Heart left ventricle (tissue), 13 donors: ENCODE results near the gene FNDC11.

Experiments
- CTCF ChIP-seq, 12 donors: fragments of 200-600 bp; sonication (generic) in 4 of 12; IDR thresholded peaks; one replicate each; pipeline versions ENCODE4 v1.5.0 to v1.8.0; 2018 to 2022; ENCODE audit warnings: antibody characterized with exemption in 12 of 12, mild to moderate bottlenecking in 5 of 12
- POLR2A ChIP-seq, 2 donors: fragments of 450-650 bp; IDR thresholded peaks; one replicate each; pipeline ENCODE4 v1.6.1; 2017; ENCODE audit warnings: antibody characterized with exemption in 2 of 2, mild to moderate bottlenecking in 2 of 2, moderate library complexity in 2 of 2
- donor health status: ischemic (EF 13 %, LVEDD 7.1; RV severe dilation, severe dysfunction).
- donor health status: DM: no; HTN: yes; CAD: no.
- donor health status: DM: no; HTN: no; CAD: no.
- donor health status: ischemic (EF 25% LVEDD 6.9; RV normal size, moderate dysfunction).
- donor health status: ischemic (EF 25% LVEDD 5.7; RV mildly dilated, moderate dysfunction).
- donor health status: ischemic (EF 35%, LVEDD 5.7; RV mildly dilated, moderate dysfunction).
- donor health status: nonischemic (EF 11% LVEDD 7.7; RV severe dilation, severe dysfunction).
- donor health status: DM: yes; HTN: yes; CAD: no.
- donor health status: PGD.
- donor health status: ischemic (EF 29% LVEDD 5.4; RV normal size, mild dysfunction).
- donor health status: nonischemic (EF 23%, LVEDD 6.1; RV moderate dilation, normal function).

- TF ChIP-seq CTCF (IDR thresholded peaks at IDR 0.05) (no peak), POLR2A (IDR thresholded peaks at IDR 0.05) (no peak)
Observed at GRCh38 chr20:63536997-63537524, 16.9 kb upstream of the FNDC11 start, which contains the start of gene PTK6.
